Activated T-cell treated with anti-CD3 and anti-CD28 coated beads, Interleukin-2, amount 50 U/mL, for 72 hours (primary cell): ENCODE measurements around the gene FXR2. TPM values are rescaled to one million over a fixed set of nuclear protein-coding genes. Genes with fewer than 3 reads are reported as not detected.
A peak's percentile ranks its signal among the peaks of the same experiment; 100 is the strongest.

ENCODE experiments used
- ATAC-seq, 2 donors: fragments of 150-1000 bp; cut with Tn5 transposase; replicated peaks in 1 of 2; 2 replicates each; pipeline ENCODE4 v1.10.0; 2021; ENCODE audit warnings: moderate library complexity in 2 of 2, mild to moderate bottlenecking in 1 of 2
- DNase-seq, 2 donors: peaks; one replicate each; pipeline ENCODE4 v3.0.0; 2021 to 2022; ENCODE audit warnings: mixed read lengths in 1 of 2
- H3K27ac Mint-ChIP-seq: one replicate; pipeline ENCODE4 v1.8.0; 2022; ENCODE audit warnings: mild to moderate bottlenecking, moderate library complexity, mixed read lengths
- H3K27me3 Mint-ChIP-seq: one replicate; pipeline ENCODE4 v1.8.0; 2022; ENCODE audit warnings: low read depth, mixed read lengths
- H3K36me3 Mint-ChIP-seq, 2 donors: one replicate each; pipeline ENCODE4 v1.8.0; 2022; ENCODE audit warnings: mixed read lengths in 2 of 2, mild to moderate bottlenecking in 1 of 2; ENCODE audit not compliant: insufficient read depth in 2 of 2
- H3K4me1 Mint-ChIP-seq: one replicate; pipeline ENCODE4 v1.8.0; 2022; ENCODE audit warnings: low read depth, mixed read lengths
- H3K4me3 Mint-ChIP-seq, 2 donors: one replicate each; pipeline ENCODE4 v1.8.0; 2022; ENCODE audit warnings: mild to moderate bottlenecking in 2 of 2, mixed read lengths in 2 of 2, moderate library complexity in 2 of 2
- H3K9me3 Mint-ChIP-seq, 2 donors: one replicate each; pipeline ENCODE4 v1.8.0; 2022; ENCODE audit warnings: mixed read lengths in 2 of 2
- total RNA-seq, 2 donors: library from RNA; stranded (reverse); gene quantifications; one replicate each; pipeline ENCODE4 v1.2.3, GENCODE V29; 2022

The FXR2 gene
- total RNA-seq, result 10 to 100 TPM; 52.5 to 53.3 TPM

DNA sequence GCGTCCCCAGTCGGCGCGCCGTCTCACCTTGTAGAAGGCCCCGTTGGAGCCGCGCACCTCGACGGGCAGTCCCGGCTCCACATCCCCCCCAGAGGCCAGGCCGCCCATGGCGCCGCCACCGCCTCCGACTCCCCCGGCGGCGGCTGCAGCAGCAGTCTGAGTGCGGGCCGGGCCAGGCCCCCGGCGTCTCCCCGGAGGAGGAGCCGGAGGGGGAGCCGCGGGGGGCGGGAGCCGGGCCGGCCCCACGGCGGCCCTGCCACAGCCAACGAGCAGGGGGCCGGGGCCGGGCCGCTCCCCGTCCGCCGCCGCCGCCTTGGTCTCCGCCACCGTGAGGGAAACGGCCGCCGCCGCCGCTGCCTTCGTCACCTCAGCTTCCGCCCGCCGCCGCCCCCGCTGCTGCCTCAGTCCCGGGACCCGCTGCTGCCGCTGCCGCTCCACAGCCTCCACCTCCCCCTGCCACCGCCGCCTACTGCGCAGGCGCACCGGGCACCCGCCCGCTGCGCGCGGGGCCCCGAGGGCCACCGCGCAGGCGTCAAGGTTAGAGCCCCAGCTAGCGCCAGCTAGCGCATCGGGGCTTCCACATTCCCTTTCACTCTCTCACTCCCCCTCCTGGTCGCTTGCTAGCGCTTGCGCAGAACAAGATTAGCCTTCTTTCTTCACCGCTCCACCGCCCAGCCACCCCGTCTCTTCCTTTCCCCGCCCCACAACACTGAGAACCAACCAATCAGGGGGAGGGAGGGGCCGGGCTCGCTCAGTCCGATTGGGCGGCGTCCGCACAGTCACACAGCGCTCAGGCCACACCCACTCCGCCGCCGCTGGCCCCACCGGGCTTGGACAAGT, at the start of gene FXR2:
FXR2 (minus strand) TSS at position 473 of the 840 bp plus-strand sequence; CDS start at position 108, 365 bp downstream.
- Mint-ChIP-seq H3K27ac (peak within 1 kb of the TSS; percentile 81), H3K4me1 (peaks cover 37% of the 10 kb centered on the region), H3K27me3 (no peaks in the 10 kb centered on the region), H3K36me3 (peaks cover 5 to 15% of the 10 kb centered on the region in 2 donors), H3K4me3 (peak within 1 kb of the TSS; percentile 92 to 97), H3K9me3 (no peaks in the 10 kb centered on the region)
- peak; percentile 94 for ATAC-seq
- peak; percentile 98 for DNase-seq

DNA sequence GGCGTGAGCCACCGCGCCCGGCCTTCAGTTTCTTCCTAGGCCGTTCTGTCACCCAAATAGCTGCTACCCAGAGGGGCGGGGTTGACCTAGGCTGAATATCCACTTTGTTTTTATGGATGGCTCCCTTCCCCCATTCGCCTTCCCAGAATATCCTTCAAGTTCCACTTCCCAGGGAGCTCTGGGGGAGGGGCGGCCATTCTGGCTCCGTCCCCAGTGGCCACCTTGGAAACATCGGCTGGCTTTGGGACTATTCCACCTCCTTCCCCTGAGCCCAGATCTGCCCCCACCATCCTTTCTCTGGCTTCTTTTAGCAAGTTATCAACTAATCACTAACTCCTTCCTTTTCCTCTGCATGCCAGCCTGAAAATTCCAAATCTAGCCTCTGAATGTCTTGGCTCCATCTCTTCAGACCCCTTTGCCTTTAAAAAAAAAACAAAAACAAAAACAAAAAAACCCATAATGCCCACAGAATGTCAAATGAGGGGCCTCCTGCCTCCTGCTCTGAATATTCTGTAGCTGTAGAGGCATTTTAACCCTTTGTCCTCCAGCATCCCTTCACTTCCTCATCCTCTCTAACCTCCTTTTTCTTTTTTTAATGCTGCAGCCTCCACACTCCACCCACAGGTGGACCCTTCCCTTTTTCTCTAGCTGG, 42.4 kb upstream of the FXR2 start:
- H3K36me3 Mint-ChIP-seq, result no peaks in the 10 kb centered on the region
- no peaks in the 10 kb centered on the region for H3K9me3 Mint-ChIP-seq
- H3K27me3 Mint-ChIP-seq, result peaks cover 17% of the 10 kb centered on the region
- H3K4me3 Mint-ChIP-seq, result no peak overlapping the region
- no peaks in the 10 kb centered on the region for H3K4me1 Mint-ChIP-seq
- no peak overlapping the region for H3K27ac Mint-ChIP-seq
- no peak for DNase-seq
- no peak for ATAC-seq

- no peaks in the 10 kb centered on the region for H3K9me3 Mint-ChIP-seq
- peaks cover 8% of the 10 kb centered on the region for H3K4me1 Mint-ChIP-seq
- H3K27me3 Mint-ChIP-seq, result peaks cover 32% of the 10 kb centered on the region
These were observed 40.8 kb upstream of the FXR2 start for GRCh38 chr17:7655541-7655840.

DNA sequence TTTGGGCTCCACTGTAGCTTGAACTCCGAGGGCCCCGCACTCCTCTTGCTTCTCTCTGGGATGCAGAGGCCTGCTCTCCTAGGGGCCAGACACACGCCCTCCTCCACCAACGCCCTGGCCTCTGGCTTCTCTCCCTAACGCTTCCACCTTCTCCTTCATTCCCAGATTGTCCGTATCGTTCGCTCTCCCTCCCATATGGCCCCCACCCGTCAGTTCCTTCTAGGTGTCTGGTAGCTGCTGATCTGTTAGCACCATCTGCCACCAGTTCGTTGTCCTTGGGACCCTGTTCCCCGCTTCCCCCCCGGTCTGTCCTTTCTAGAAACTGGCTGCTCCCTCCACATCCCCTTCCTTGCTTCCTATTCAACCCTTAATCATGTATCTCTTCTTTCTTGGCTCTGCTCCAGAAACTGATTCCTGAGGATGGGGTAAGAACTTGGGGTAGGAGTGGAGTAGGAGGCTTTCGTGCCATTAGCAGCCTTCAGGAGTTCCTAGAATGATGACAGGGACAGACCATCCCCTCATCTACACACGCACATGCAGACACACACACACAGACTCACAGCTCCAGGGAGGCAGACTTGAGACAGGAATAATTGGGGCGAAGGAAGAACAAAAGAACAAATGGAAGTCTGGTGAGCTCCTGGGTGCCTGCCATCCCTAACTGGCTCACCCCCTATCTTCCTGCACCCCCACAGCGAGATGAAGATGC, 40.3 kb upstream of the FXR2 start:
- no peak for ATAC-seq
- no peak overlapping the region for H3K4me3 Mint-ChIP-seq
- H3K27ac Mint-ChIP-seq, result no peak overlapping the region

More at GRCh38 chr17:7655541-7655840, 40.8 kb upstream of the FXR2 start:
- ATAC-seq (no peak), DNase-seq (no peak)
- Mint-ChIP-seq H3K4me3 (no peak overlapping the region), H3K36me3 (no peaks in the 10 kb centered on the region), H3K27ac (no peak overlapping the region)

GRCh38 chr17:7652388-7653356, 38.0 kb upstream of the FXR2 start:
- Mint-ChIP-seq H3K27me3 (peaks cover 42% of the 10 kb centered on the region), H3K4me1 (peaks cover 17% of the 10 kb centered on the region), H3K36me3 (no peaks in the 10 kb centered on the region), H3K27ac (no peak overlapping the region), H3K9me3 (no peaks in the 10 kb centered on the region), H3K4me3 (no peak overlapping the region)
- ATAC-seq, result no peak
- DNase-seq, result no peak

More for the DNA sequence above, 40.3 kb upstream of the FXR2 start:
- Mint-ChIP-seq H3K27me3 (peaks cover 37% of the 10 kb centered on the region), H3K9me3 (no peaks in the 10 kb centered on the region), H3K4me1 (peaks cover 14% of the 10 kb centered on the region), H3K36me3 (no peaks in the 10 kb centered on the region)
- no peak for DNase-seq

GRCh38 chr17:7651665-7652387, 37.1 kb upstream of the FXR2 start:
- Mint-ChIP-seq H3K9me3 (no peaks in the 10 kb centered on the region), H3K27me3 (peaks cover 42% of the 10 kb centered on the region), H3K27ac (no peak overlapping the region), H3K4me3 (peak overlapping the region; percentile 33 to 85), H3K36me3 (no peaks in the 10 kb centered on the region), H3K4me1 (peaks cover 17% of the 10 kb centered on the region)
- DNase-seq (no peak), ATAC-seq (no peak)

- Mint-ChIP-seq H3K4me3 (peak overlapping the region; percentile 85 to 96), H3K27ac (no peak overlapping the region), H3K9me3 (no peaks in the 10 kb centered on the region), H3K4me1 (peaks cover 17% of the 10 kb centered on the region), H3K36me3 (no peaks in the 10 kb centered on the region), H3K27me3 (peaks cover 45% of the 10 kb centered on the region)
- peak; percentile 4 to 8 for ATAC-seq
- DNase-seq, result no peak
These were observed 36.5 kb upstream of the FXR2 start for GRCh38 chr17:7651097-7651664.

GRCh38 chr17:7650509-7651096, 35.9 kb upstream of the FXR2 start, which contains the start of gene ATP1B2:
TSS of gene ATP1B2 (plus strand) at chr17:7650926. CDS start at chr17:7651519, 593 bp downstream.
- Mint-ChIP-seq H3K4me1 (peaks cover 17% of the 10 kb centered on the region), H3K36me3 (no peaks in the 10 kb centered on the region), H3K27ac (peak within 1 kb of the TSS; percentile 1), H3K27me3 (peaks cover 48% of the 10 kb centered on the region), H3K4me3 (peak within 1 kb of the TSS; percentile 85 to 96), H3K9me3 (no peaks in the 10 kb centered on the region)
- DNase-seq (peak; percentile 72 to 84), ATAC-seq (peak; percentile 90 to 92)

GRCh38 chr17:7647018-7647417, 32.3 kb upstream of the FXR2 start:
- H3K36me3 Mint-ChIP-seq, result no peaks in the 10 kb centered on the region
- ATAC-seq (no peak), DNase-seq (no peak)
- peaks cover 31% of the 10 kb centered on the region for H3K27me3 Mint-ChIP-seq
- no peak overlapping the region for H3K4me3 Mint-ChIP-seq
- no peaks in the 10 kb centered on the region for H3K9me3 Mint-ChIP-seq
- no peak overlapping the region for H3K27ac Mint-ChIP-seq
- peaks cover 22% of the 10 kb centered on the region for H3K4me1 Mint-ChIP-seq

- H3K36me3 Mint-ChIP-seq, result no peaks in the 10 kb centered on the region
- peaks cover 26% of the 10 kb centered on the region for H3K27me3 Mint-ChIP-seq
- no peak overlapping the region for H3K4me3 Mint-ChIP-seq
- peaks cover 26% of the 10 kb centered on the region for H3K4me1 Mint-ChIP-seq
- no peak for DNase-seq
- ATAC-seq, result no peak
- no peaks in the 10 kb centered on the region for H3K9me3 Mint-ChIP-seq
- H3K27ac Mint-ChIP-seq, result no peak overlapping the region
These were observed 31.8 kb upstream of the FXR2 start for GRCh38 chr17:7646457-7646856.

- Mint-ChIP-seq H3K27me3 (peaks cover 9% of the 10 kb centered on the region), H3K36me3 (no peaks in the 10 kb centered on the region), H3K27ac (no peak overlapping the region), H3K9me3 (no peaks in the 10 kb centered on the region), H3K4me1 (peaks cover 10% of the 10 kb centered on the region), H3K4me3 (no peak overlapping the region)
- DNase-seq (no peak), ATAC-seq (peak in 1 of 2 donors; percentile 45)
These were observed 30.1 kb upstream of the FXR2 start for GRCh38 chr17:7644775-7645174.
